OCI-LY7 (cell line): ENCODE measurements around the gene PRCD. TPM values are rescaled to one million over a fixed set of nuclear protein-coding genes. Genes with fewer than 3 reads are reported as not detected.

Source experiments
- BruUV-seq: library from RNA; stranded (reverse); fragments of 400-500 nt; replicated peaks from 2 replicates; lab custom pipeline; 2021; lab: Mats Ljungman, UMichigan
- CTCF ChIA-PET: fragments of 300-600 bp; sonication (Branson Sonifier 250); formaldehyde crosslinking; loops from one replicate; lab custom pipeline; 2022; ENCODE audit warnings: antibody characterized with exemption; ENCODE audit not compliant: unreplicated experiment; lab: Charles Lee
- POLR2A ChIA-PET: fragments of 300-600 bp; sonication (Branson Sonifier 250); formaldehyde crosslinking; loops from one replicate; lab custom pipeline; 2022; ENCODE audit warnings: antibody characterized with exemption; lab: Charles Lee
- DNase-seq: peaks from one replicate; pipeline ENCODE4 v3.0.0-alpha.2; 2015; ENCODE audit warnings: low spot score
- H2AFZ ChIP-seq: fragments of 200-600 bp; sonication (generic), shearing (Covaris generic); 2 replicates; pipeline ENCODE4 v1.6.1; 2014; ENCODE audit warnings: mild to moderate bottlenecking, antibody characterized with exemption, low read length, moderate library complexity
- H3K27ac ChIP-seq: fragments of 200-600 bp; sonication (generic); 2 replicates; pipeline ENCODE4 v1.5.1; 2014; ENCODE audit warnings: mixed run types, low read depth, mild to moderate bottlenecking, moderate library complexity, low read length, inconsistent platforms; ENCODE audit not compliant: poor library complexity, severe bottlenecking
- H3K36me3 ChIP-seq: fragments of 200-600 bp; sonication (generic); 2 replicates; pipeline ENCODE4 v1.6.1; 2014; ENCODE audit warnings: mild to moderate bottlenecking, antibody characterized with exemption, low read length, moderate library complexity, mixed read lengths; ENCODE audit not compliant: insufficient read depth
- H3K4me1 ChIP-seq: fragments of 200-600 bp; sonication (generic); 2 replicates; pipeline ENCODE4 v1.5.1; 2014; ENCODE audit warnings: mild to moderate bottlenecking, low read length; ENCODE audit not compliant: insufficient read depth, poor library complexity, severe bottlenecking
- H3K4me2 ChIP-seq: fragments of 200-600 bp; sonication (generic); 2 replicates; pipeline ENCODE4 v1.6.1; 2014; ENCODE audit warnings: mild to moderate bottlenecking, low read length
- H3K4me3 ChIP-seq: fragments of 200-600 bp; sonication (generic); 2 replicates; pipeline ENCODE4 v1.5.1; 2014; ENCODE audit warnings: mild to moderate bottlenecking, low read depth, low read length; ENCODE audit not compliant: poor library complexity, severe bottlenecking
- H3K79me2 ChIP-seq: fragments of 200-600 bp; sonication (generic); 2 replicates; pipeline ENCODE4 v1.6.1; 2016; ENCODE audit warnings: low read depth, mild to moderate bottlenecking, low read length, moderate library complexity, mixed read lengths; ENCODE audit not compliant: insufficient read depth
- H3K9me2 ChIP-seq: fragments of 200-600 bp; sonication (generic); 2 replicates; pipeline ENCODE4 v1.6.1; 2016; ENCODE audit warnings: mild to moderate bottlenecking, low read length, mixed read lengths; ENCODE audit not compliant: insufficient read depth
- H3K9me3 ChIP-seq: fragments of 200-600 bp; sonication (generic); 2 replicates; pipeline ENCODE4 v1.6.1; 2014; ENCODE audit warnings: mild to moderate bottlenecking, mixed run types, low read length, mixed read lengths
- H4K20me1 ChIP-seq: fragments of 200-600 bp; sonication (generic); 2 replicates; pipeline ENCODE4 v1.6.1; 2014; ENCODE audit warnings: mild to moderate bottlenecking, antibody characterized with exemption, low read length, moderate library complexity, mixed read lengths; ENCODE audit not compliant: insufficient read depth
- EZH2phosphoT487 ChIP-seq: fragments of 200-600 bp; sonication (generic); IDR thresholded peaks from 2 replicates; pipeline ENCODE4 v1.6.1; 2018; ENCODE audit warnings: low read depth, borderline replicate concordance, mild to moderate bottlenecking, mixed run types, antibody characterized with exemption, low read length, moderate library complexity, mixed read lengths
- intact Hi-C: fragments of 100-400 bp; cut with micrococcal nuclease; formaldehyde crosslinking; loops from one replicate; pipeline ENCODE4 v1.10.0; 2022; ENCODE audit not compliant: unreplicated experiment
- total RNA-seq, 2 experiments: library from RNA; depleted of rRNA in 1 of 2; stranded (reverse); fragments of >200 nt in 1 of 2; shearing (Covaris generic) in 1 of 2; gene quantifications; 2 replicates each; pipeline ENCODE4 v1.2.3, GENCODE V29; 2014 to 2022
- TF ChIP-seq, protein P1 (sequence below): fragments of 200-600 bp; sonication (generic); conservative IDR thresholded peaks from 2 replicates; pipeline ENCODE4 v1.5.1; 2014; ENCODE audit warnings: mild to moderate bottlenecking, antibody characterized with exemption, low read length, moderate library complexity, mixed read lengths

The PRCD gene
- total RNA-seq, 2 experiments from 2014 or later = 5.7 to 15.9 TPM

DNA sequence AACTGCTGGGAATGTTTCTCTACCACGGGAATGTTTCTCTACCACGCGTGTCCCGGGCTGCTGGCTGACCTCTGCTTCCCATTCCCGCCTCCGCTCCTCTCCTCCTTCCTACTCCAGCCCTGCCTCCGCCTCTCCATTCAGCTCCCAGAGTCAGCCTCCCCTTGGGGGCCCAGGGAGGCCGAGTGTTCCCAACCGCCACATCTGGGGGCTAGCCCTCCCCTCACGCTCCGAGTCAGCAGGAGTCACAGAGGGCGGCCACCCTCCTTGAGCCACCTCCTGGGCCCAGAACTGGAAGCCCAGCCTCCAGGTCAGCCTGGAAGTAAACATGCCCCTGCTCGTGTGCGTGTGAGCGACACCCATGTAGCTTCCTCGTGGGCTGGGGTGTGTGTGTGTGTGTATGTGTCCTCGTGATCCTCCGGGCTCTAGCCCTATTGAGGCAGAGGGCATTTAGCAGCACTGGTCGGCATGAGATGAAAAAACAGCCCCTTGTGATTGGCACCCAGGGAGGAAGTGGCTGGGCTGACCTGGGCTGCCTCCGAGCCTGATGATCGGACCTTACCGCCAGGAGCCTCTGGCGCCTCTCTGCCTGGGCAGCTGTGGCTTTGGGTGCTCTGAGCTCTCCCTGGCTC lies 9.6 kb upstream of the PRCD start:
- Histone ChIP-seq H3K27ac (no peak overlapping the region), H3K4me1 (peaks cover 36% of the 10 kb centered on the region), H2AFZ (no peak overlapping the region), H3K4me3 (no peak overlapping the region), H3K9me2 (no peaks in the 10 kb centered on the region), H3K9me3 (no peaks in the 10 kb centered on the region), H3K36me3 (no peaks in the 10 kb centered on the region), H4K20me1 (no peaks in the 10 kb centered on the region), H3K79me2 (no peaks in the 10 kb centered on the region), H3K4me2 (peak overlapping the region; percentile 84)
- POLR2A ChIA-PET = interaction anchor here (0.6 to 3.3 kb wide), 3 partner anchors 21 to 48 kb away, joined by 3 to 53 read pairs (median 4); no protein-coding TSS in a partner anchor
- no peak for TF ChIP-seq EZH2phosphoT487
- TF ChIP-seq, protein P1, sequence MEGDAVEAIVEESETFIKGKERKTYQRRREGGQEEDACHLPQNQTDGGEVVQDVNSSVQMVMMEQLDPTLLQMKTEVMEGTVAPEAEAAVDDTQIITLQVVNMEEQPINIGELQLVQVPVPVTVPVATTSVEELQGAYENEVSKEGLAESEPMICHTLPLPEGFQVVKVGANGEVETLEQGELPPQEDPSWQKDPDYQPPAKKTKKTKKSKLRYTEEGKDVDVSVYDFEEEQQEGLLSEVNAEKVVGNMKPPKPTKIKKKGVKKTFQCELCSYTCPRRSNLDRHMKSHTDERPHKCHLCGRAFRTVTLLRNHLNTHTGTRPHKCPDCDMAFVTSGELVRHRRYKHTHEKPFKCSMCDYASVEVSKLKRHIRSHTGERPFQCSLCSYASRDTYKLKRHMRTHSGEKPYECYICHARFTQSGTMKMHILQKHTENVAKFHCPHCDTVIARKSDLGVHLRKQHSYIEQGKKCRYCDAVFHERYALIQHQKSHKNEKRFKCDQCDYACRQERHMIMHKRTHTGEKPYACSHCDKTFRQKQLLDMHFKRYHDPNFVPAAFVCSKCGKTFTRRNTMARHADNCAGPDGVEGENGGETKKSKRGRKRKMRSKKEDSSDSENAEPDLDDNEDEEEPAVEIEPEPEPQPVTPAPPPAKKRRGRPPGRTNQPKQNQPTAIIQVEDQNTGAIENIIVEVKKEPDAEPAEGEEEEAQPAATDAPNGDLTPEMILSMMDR = no peak
- no peak for DNase-seq
- BruUV-seq = no TSS peak
- intact Hi-C loops = no loop called here
- CTCF ChIA-PET = interaction anchor here (0.6 kb wide), 1 partner anchor 18 kb away, joined by 3 read pairs; no protein-coding TSS in a partner anchor

DNA sequence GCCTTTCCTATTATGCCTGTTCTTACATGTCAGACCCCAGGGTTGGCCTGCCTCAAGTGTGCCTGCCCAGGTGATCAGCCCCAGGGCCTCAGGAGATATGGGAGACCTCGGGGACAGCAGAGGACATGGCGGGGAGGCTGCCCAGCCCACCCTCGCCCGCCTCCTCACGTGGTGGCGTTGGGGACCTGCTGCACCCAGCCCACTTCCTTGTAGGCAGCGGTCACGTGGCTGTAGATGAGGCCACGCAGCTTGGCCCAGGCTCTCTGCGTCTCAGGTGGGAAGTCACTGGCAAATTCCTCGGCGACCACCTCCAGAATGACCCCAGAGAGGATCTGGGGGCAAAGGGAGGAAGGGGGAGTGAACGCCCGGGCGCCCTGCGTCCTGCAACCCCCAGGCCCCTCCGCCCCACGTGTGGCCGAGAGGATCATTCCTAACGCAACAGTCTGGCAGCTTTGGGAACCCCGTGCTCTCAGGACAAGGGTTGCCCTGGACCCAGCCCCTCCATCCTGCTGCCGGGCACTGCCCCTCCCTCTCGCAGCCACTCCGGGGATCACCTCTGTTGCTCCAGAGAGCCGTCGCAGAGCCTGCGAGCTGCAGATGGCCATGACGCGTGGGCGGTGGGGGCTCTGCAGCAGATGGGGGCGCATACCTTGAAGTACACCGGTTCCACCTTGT lies 8.9 kb upstream of the PRCD start:
- Histone ChIP-seq H3K4me3 (no peak overlapping the region), H3K4me1 (peaks cover 35% of the 10 kb centered on the region), H3K79me2 (no peaks in the 10 kb centered on the region), H4K20me1 (no peaks in the 10 kb centered on the region), H3K36me3 (no peaks in the 10 kb centered on the region), H3K9me2 (no peaks in the 10 kb centered on the region), H2AFZ (no peak overlapping the region), H3K27ac (no peak overlapping the region), H3K9me3 (no peaks in the 10 kb centered on the region), H3K4me2 (no peak overlapping the region)
- TF ChIP-seq EZH2phosphoT487 = no peak
- TF ChIP-seq, protein P1 = no peak
- BruUV-seq = no TSS peak
- DNase-seq = no peak
- POLR2A ChIA-PET = no interaction called here
- intact Hi-C loops = no loop called here
- CTCF ChIA-PET = no interaction called here
